NCI-H128 (cell line): ENCODE measurements around the gene PTPN18.
"Not testable (repeated sequence)": the region's sequence is repeated elsewhere in the genome, so short reads cannot be mapped to it uniquely, and the experiment has no call there.

ENCODE experiments used
- DNase-seq: peaks from one replicate; lab custom pipeline; 2025; ENCODE audit not compliant: unreplicated experiment; lab: John Stamatoyannopoulos, UW

The PTPN18 gene, protein sequence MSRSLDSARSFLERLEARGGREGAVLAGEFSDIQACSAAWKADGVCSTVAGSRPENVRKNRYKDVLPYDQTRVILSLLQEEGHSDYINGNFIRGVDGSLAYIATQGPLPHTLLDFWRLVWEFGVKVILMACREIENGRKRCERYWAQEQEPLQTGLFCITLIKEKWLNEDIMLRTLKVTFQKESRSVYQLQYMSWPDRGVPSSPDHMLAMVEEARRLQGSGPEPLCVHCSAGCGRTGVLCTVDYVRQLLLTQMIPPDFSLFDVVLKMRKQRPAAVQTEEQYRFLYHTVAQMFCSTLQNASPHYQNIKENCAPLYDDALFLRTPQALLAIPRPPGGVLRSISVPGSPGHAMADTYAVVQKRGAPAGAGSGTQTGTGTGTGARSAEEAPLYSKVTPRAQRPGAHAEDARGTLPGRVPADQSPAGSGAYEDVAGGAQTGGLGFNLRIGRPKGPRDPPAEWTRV

DNA sequence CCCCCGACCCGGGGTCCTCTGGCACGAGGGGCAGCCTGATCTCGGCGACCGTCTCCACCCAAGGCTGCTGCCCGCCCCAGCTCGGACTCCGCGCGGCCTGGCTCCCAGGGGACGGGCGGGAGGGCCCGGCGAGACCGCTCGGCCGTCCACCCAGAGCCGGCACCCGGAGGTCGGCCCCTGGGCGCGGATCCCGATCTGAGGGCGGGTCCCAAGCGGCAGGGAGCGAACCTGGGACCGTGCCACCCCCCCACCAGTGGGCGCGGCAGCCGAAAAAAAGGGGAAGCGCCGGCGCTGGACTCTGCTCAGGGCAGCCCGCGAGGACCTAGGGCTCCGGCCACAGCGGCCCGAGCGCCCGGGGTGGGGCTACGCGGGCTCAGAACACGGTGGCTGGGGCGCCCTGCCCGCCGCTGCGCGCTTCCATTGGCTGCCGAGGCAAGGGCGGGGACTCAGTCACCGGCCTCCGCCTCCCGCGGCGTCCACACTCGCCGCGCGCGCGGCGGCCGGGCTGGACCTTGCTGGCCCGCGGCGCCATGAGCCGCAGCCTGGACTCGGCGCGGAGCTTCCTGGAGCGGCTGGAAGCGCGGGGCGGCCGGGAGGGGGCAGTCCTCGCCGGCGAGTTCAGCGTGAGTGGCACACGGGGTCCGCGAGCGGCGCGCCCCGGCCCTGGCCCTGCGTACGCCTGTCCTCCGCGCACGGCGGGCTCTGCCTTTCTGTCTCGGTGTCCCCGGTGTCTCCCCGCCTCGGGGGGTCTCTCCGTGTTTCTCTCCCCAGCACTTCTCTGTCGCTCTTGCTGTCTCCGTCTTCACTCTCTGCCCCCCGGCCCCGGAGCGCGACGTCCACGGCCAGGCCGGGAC, at the start of gene PTPN18:
Gene PTPN18, plus strand, starts transcription at position 479 of the 854 bp plus-strand sequence. Its CDS starts 52 bp downstream, at position 531.
- DNase-seq = no peak

DNA sequence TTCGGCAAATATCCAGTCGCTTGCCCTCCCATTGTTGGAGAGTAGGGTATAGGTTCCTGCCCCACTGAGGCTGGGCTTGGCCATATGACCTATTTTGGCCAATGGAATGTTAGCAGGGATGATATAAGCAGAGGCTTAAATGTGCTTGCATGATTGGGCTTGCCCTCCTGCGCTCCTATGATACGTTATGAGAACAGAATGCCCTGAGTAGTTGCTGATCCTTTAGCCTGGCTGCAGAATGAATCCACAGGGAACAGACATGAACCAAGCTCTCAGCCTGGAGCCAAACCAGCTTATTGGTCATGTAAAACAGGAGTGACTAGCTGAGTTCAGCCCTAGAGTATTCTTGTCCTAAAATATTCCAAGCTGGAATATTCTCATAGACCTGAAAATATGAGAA, 48.0 kb upstream of the PTPN18 start:
- no peak for DNase-seq

DNA sequence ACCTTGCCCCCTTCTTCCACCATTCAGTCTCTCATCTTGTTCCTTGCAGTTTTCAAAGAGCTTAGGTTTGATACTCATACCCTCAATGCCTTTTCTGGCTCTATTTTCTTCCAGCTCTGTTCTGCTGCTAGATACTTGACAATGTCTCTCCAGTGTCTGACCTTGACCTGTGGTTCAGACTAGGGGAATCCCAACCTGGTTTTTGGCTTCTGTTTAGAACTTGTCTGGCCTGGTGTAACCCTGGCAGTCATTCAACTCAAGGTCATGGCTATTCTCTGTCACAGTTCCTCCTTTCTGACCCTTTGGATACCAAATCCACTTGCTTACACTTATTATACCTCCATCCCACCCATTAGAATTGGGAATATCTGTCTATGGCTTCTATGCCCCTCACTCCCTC, 45.0 kb upstream of the PTPN18 start:
- DNase-seq = no peak

DNA sequence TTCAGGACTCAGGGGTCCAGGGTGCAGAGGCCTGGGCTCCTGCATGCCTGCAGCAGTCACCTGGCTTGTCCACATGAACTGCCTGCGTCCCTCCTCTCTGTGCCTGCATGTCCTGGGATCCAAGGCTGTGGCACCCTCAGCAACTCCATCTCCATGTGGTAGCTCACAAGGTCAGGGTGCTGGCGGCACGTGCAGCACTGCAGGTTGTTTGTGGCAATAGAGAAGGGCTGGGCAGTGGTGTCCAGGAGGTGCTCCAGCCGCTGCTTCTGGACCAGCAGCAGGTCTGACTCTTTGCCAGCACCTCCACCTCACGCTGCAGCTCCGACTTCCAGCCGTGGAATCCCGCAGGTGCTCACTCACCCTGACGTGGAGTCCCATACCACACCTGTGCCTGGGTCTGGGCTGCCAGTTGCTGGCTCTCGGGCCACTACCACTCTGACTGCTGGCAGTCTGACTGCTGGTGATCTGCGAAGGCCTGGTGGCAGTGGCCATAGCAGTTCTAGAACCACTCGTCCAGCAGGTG, 42.0 kb upstream of the PTPN18 start:
- DNase-seq = no peak

DNA sequence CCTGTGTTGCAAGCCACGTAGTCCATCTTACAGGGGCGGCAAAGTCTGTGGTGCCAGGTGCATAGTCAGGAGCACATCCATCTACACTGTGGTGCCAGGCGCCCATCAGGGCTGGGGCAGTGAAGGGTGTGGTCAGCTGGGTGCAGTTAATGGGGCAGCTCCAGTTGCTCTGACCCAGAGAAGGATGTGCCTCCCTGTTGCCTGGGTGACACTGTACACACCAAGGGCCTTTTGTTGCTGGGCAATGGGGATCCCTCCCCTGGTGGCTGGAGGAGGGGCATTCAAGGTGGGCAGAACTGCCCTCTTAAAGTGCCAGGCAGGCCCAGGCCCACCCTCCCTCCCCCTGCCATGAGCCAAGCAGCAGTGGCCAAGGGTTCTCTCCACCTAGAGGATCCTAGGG, 41.5 kb upstream of the PTPN18 start:
- DNase-seq = no peak

DNA sequence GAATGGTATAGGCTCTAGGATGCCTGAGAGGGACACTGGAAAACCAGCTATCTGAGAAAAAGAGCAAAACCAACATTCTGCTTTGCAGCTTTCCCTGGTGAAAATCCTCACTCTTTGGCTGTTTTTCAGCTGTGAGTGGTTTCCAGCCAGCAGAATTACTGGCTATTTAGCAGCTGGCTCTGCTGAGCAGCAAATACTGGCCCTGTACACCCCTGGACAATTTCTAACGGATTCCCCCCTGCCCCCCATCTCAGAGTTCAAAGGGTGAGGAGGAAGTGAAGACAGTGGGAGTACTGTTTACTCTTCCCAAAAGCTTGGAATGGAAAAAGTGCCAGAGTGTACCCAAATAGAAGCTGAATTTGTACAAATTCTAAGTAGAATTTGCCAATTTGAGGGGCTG, 39.3 kb upstream of the PTPN18 start:
- DNase-seq = no peak

DNA sequence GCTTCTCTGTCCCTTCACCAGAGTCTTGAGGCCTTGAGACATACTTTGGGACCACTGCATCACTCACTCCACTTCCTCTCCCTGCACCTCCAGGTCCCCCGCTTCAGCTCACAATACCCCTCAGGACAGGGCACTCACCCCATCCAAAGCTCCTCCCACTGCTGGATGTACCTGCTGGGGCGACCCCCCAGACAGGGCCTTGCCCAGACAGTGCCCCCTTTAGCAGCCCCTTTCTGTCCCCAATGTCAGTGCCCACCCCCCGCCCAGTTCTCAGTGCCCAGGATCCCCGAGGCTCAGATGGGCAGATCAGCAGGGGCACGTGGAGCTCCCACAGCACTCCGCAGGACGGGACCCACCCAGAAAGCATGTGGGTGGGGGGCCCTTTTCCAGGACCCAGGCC, 37.0 kb upstream of the PTPN18 start:
- DNase-seq = no peak

DNA sequence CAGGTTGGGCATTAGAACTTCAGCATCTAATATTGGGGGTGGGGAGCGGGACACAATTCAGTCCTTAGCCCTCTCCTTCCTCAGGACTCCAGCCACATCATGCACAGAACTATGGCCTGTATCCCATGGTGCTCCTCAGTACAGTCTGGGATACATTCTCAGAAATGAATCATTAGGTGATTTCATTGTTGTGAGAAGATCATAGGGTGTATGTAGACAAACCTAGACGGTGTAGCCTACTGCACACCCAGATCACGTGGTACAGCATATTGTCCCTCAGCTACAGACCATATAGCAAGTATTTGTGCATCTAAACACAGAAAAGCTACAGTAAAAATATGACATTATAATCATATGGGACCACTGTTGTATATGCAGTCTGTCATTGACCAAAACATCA, 36.3 kb upstream of the PTPN18 start:
- DNase-seq = no peak

DNA sequence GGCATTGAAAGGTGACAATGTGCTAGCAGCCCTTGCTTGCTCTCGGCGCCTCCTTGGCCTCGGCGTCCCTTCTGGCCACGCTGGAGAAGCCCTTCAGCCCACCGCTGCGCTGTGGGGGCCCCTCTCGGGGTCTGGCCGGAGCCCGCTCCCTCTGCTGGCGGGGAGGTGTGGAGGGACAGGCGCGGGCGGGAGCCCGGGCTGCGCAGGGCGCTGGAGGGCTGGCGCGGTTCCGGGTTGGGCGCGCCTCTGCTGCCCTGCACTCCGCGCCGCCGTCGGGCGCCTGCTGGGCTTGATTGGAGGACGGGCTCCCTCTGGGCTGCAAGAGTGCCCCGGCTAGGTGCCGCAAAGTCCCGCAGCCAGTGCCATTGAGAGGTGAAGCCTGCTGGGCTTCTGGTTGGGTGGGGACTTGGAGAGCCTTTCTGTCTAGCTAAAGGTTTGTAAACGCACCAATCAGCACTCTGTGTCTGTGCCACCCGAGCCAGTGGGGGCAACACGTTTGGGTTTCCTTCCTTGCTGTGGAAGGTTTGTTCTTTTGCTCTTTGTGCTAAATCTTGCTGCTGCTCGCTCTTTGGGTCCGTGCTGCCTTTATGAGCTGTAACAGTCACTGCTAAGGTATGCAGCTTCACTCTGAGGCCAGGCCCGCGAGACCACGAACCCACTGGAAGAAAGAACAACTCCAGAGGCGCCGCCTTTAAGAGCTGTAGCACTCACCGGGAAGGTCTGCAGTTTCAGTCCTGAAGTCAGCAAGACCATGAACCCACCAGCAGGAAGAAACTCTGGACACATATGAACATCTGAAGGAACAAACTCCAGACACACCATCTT, 27.9 kb upstream of the PTPN18 start:
- DNase-seq = no peak

DNA sequence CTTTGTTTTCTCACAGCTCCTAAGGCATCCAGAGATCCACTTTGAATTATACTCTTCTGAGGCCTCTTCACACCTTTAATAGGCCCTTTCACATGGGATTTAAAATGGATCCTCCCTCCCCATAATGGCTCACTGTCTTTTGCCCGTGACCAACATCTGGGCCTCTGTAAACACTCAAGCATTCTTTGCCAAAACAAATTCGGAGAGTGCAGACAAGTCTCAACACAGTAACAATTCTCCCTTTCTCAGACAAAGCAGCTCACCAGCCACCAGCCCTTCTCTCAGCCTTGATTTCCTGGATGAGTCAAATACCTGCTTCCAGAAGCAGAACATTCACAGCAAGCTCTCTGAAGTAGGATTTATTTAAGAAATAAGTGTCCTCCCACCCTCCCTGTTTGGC, 27.1 kb upstream of the PTPN18 start:
- no peak for DNase-seq

DNA sequence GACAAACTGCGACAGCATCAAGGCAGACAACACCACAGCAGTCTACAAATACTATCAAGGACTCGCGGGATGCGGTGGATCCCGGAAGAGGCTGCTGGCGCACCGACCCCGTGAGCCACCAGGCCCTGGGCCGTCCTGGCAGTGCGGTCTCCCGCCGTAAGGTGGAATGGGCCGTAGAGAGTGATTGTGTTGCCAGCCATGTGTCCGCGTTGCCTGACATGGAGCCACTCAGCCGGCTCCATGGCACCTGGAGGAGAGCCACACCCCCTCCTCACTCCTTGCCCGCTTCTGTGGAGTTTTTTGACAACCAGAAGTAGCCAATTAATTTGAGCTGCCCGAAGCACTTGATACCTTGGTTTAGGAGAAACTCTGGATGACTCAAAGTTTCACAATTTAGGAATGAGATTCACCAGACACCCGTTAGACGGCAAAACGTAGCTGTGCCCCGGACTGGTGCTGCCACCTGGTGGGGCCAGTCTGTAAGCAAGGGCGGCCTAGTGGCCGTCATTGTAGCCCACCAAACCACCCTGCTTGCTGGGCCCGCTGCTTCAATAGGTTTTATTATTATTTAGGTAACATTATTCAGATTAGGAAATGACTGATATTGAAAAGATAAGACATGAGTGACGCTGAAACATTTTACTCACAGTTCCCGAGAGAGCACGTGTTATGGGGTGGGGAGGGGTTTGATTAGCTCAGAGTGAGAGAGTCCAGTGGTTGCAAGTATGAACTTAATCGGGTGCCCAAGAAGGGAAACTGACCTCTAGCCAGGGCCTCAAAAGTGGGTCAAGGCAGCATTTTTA, 23.4 kb upstream of the PTPN18 start:
- DNase-seq = no peak

DNA sequence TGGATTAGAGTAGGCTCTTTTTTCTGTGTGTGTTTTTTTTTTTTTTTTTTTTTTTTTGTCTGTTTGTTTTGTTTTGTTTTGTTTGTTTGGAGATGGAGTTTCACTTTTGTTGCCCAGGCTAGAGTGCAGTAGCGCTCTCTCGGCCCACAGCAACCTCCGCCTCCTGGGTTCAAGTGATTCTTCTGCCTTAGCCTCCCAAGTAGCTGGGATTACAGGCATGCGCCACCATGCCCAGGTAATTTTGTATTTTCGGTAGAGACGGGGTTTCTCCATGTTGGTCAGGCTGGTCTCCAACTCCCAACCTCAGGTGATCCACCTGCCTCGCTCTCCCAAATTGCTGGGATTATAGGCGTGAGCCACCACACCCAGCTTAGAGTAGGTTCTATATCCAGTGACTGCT, 22.6 kb upstream of the PTPN18 start:
- not testable (repeated sequence) for DNase-seq

DNA sequence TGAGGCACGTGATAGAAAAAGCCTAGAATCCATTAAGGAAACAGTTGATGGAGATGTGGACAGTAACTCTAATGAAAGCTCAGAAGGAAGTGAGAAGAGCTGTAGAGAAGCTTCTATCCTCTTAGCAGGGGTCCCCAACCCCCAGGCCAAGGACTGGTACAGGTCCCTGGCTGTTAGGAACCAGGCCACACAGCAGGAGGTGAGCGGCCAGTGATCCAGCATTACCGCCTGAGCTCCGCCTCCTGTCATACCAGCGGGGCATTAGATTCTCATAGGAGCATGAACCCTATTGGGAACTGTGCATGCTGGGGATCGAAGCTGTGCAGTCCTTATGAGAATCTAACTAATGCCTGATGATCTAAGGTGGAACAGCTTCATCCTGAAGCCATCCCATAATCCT, 21.8 kb upstream of the PTPN18 start:
- DNase-seq = no peak

DNA sequence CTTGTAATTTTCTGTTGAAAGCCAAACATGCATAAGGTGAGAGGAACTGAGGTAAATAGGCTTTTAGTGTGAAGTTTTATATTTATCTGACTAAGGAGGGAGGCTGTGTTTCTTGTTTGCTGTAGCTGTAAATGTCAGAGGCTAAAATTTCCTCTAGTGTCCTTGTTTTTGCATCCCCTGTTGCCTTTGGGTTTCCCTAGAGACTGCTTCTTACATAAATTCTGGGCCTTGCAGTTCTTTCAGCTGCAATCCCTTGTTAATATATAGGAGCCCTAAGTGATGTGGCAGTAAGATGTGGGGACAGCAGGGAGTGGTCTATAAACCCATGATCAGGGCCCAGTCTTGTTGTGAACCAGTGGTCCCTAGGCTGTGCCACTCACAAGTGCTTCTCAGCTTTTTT, 20.6 kb upstream of the PTPN18 start:
- DNase-seq = no peak

DNA sequence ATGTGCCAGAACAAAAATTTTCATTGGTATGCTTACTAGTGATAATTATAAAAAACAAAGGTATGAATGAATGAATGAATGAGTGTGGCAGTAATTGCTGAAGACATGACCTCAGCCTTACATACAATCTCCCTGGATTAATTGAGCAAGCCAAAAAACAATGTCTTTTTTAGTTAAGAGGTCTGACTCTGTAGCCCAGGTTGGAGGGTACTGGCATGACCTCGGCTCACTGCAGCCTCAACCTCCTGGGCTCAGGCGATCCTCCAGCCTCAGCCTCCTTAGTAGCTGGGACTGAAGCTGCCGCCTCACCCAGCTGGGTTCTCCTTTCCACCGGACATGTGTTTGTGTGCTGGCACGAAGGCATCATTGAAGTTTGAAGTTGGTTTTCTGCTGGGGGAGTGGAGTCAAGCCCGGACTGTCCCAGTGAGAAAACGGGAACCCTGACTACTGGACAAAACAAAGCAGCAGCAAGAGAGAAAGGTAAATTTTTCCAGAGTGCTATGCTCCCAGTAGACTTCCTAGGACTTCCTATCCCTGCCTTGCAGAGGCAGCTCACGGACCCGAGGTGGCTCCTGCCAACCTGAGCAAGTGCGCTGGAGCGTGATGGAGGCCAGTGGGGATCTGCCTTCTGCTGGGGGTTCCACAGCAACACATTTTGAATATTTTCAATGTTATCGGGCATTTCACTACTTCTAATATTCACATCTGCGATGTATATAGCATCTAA, 19.5 kb upstream of the PTPN18 start:
- no peak for DNase-seq

DNA sequence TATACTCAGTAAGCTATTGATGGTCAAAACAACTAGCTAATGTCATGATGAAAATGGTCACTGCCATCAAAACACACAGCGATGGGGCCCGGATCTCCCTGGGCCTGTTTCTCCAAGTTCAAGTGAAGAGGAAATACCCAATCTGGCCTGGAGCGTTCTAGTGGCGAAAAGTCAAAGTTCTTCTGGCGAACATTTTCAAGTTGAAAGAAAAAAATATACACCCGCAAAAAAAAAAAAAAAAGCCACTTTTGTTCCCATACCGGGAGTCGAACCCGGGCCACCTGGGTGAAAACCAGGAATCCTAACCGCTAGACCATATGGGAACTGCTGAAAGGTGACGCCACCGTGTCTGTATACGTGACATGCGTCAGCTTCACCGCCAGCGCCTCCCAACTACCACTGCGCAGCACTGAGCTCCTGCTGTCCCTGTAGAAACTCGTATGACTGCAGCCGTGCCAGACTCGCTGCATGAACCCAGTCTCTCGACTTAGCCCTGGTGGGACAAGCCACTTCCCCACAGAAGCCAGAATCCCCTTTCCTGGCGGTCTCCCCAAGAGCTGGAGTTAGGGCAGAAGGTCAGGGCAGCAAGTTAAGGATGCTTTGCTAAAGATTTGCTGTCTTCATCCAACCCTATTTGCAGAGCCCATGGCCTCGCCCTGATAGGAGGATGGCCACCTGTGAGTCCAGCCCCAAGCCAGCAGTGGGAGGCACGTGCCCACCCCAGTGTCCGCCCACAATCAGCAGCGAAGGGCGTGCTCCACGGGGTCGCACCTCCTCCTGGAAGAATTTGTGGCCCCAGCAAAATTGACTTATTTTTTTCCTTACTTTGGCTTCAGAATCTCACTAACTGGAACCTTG, 18.8 kb upstream of the PTPN18 start:
- no peak for DNase-seq

DNA sequence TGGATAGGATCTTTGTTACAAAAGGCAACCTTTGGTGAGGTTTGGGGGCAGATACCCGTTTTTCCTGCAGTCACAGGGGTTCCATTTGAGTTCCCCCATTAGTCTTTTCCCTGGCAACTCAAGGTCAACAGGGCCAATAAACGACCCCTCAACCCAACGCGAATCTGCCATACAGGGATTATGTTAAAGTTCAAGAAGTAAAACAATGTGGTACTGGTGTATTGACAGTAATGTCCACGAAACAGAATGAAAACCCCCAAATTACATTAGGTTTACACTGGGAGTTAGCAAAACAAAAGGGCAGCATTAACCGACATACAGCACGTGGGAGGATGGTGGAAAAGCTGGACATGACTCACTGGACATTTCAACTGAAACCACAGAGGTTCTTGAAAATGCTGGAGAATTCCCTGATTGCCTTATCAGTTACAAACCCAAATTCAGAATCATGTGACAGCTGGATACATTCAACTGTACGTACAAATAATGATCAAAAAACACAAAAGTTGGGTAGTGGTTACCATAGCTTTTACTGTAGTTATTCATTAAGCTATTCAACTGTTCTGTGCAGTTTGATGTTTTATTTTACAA, 18.0 kb upstream of the PTPN18 start:
- DNase-seq = no peak

DNA sequence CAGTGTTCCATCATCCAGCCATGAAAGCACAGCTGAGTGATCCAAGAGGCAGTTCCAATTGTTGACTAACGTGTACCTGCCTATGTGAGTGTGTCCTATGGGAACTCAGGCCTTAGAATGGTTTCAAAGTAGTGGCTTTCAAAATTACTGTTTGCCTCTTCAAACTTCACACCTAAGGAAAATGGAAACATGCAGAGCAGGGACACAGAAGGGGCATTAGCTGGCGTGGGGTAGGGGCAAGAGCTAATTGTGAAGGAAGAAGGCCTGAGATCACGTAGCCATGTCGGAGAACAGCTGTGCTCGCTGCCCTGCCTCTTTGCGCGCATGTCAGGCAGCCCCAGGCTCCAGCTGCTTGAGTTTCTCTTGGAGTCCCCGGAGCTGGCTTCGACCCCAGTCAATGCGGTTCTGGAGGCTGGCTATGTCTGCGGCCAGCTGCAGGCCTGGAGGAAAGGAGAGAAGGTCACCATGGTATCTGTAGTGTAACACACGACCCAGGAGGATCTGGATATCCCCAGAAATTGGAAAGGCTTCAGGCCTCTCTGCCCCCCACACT, 17.0 kb upstream of the PTPN18 start:
- DNase-seq = no peak
